GM23338 (cell line): ENCODE measurements around the gene TENM4. TPM values are rescaled to one million over a fixed set of nuclear protein-coding genes. Genes with fewer than 3 reads are reported as not detected.

Source experiments
- ATAC-seq: fragments of 200-7000 bp; cut with Tn5 transposase; 3 replicates; pipeline ENCODE4 v1.9.1; 2020
- DNase-seq: peaks from one replicate; pipeline ENCODE4 v3.0.0-alpha.2; 2015; ENCODE audit warnings: low spot score
- H2AFZ ChIP-seq: fragments of 200-600 bp; sonication (generic); 2 replicates; pipeline ENCODE4 v1.8.0; 2016; ENCODE audit warnings: antibody characterized with exemption, mild to moderate bottlenecking, moderate library complexity
- H3F3A ChIP-seq: fragments of 200-600 bp; sonication (generic); replicated peaks from 2 replicates; pipeline ENCODE4 v1.8.0; 2017; ENCODE audit warnings: antibody characterized with exemption, mixed run types, low read depth
- H3K27ac ChIP-seq: fragments of 200-600 bp; sonication (generic); 2 replicates; pipeline ENCODE4 v1.6.1; 2016; ENCODE audit warnings: low read depth
- H3K27me3 ChIP-seq: fragments of 200-600 bp; sonication (generic); 2 replicates; pipeline ENCODE4 v1.8.0; 2016; ENCODE audit warnings: mild to moderate bottlenecking, mixed run types, moderate library complexity; ENCODE audit not compliant: insufficient read depth
- H3K36me3 ChIP-seq: fragments of 200-600 bp; sonication (generic); 2 replicates; pipeline ENCODE4 v1.8.0; 2016; ENCODE audit warnings: mild to moderate bottlenecking; ENCODE audit not compliant: insufficient read depth
- H3K4me1 ChIP-seq: fragments of 200-600 bp; sonication (generic); 2 replicates; pipeline ENCODE4 v1.8.0; 2016; ENCODE audit warnings: mild to moderate bottlenecking, moderate library complexity; ENCODE audit not compliant: insufficient read depth
- H3K4me2 ChIP-seq: fragments of 200-600 bp; sonication (generic); 2 replicates; pipeline ENCODE4 v1.7.1; 2017; ENCODE audit warnings: mixed run types
- H3K4me3 ChIP-seq: fragments of 200-600 bp; sonication (generic); 2 replicates; pipeline ENCODE4 v1.6.1; 2016; ENCODE audit warnings: mixed run types
- H3K79me2 ChIP-seq: fragments of 200-600 bp; sonication (generic); replicated peaks from 2 replicates; pipeline ENCODE4 v1.8.0; 2017; ENCODE audit warnings: mild to moderate bottlenecking; ENCODE audit not compliant: insufficient read depth
- H3K9me2 ChIP-seq: fragments of 200-600 bp; sonication (generic); 2 replicates; pipeline ENCODE4 v1.8.0; 2017; ENCODE audit not compliant: insufficient read depth
- H4K20me1 ChIP-seq: fragments of 200-600 bp; sonication (generic); replicated peaks from 2 replicates; pipeline ENCODE4 v1.8.0; 2017; ENCODE audit warnings: mild to moderate bottlenecking; ENCODE audit not compliant: insufficient read depth
- H3K27ac Mint-ChIP-seq: 2 replicates; pipeline ENCODE4 v1.8.0; 2020; ENCODE audit warnings: inconsistent platforms, mild to moderate bottlenecking, moderate library complexity, mixed read lengths
- H3K27me3 Mint-ChIP-seq: 3 replicates; pipeline ENCODE4 v1.8.0; 2022; ENCODE audit warnings: low read depth, mild to moderate bottlenecking, moderate library complexity, mixed read lengths, inconsistent platforms; ENCODE audit not compliant: insufficient read depth, poor library complexity
- H3K36me3 Mint-ChIP-seq: 3 replicates; pipeline ENCODE4 v1.8.0; 2021; ENCODE audit warnings: low read depth, mild to moderate bottlenecking, inconsistent platforms, moderate library complexity, mixed read lengths
- H3K4me1 Mint-ChIP-seq: 3 replicates; pipeline ENCODE4 v1.8.0; 2020; ENCODE audit warnings: mild to moderate bottlenecking, inconsistent platforms, mixed read lengths
- H3K4me3 Mint-ChIP-seq: 3 replicates; pipeline ENCODE4 v1.8.0; 2021; ENCODE audit warnings: moderate library complexity, mild to moderate bottlenecking, inconsistent platforms, mixed read lengths
- H3K9me3 Mint-ChIP-seq: 3 replicates; pipeline ENCODE4 v1.8.0; 2020; ENCODE audit warnings: moderate library complexity, mild to moderate bottlenecking, inconsistent platforms, mixed read lengths
- CREB1 ChIP-seq: fragments of 250-450 bp; sonication (Bioruptor Pico); IDR thresholded peaks from 2 replicates; pipeline ENCODE4 v1.5.0; 2020; ENCODE audit warnings: low read depth, mild to moderate bottlenecking, moderate library complexity
- CTCF ChIP-seq, 2 experiments: fragments of 200-600 bp in 1 of 2; sonication (generic) in 1 of 2; conservative IDR thresholded peaks; 2 replicates each; pipeline versions ENCODE4 v1.5.1 to v1.6.1; 2016 to 2017; ENCODE audit warnings: antibody characterized with exemption in 2 of 2, low read depth in 2 of 2, mild to moderate bottlenecking in 2 of 2, moderate library complexity in 1 of 2
- EZH2 ChIP-seq: fragments of 200-600 bp; sonication (generic); IDR thresholded peaks from one replicate; pipeline ENCODE4 v1.8.0; 2017; ENCODE audit warnings: antibody characterized with exemption, mild to moderate bottlenecking, low read depth; ENCODE audit not compliant: unreplicated experiment
- NANOG ChIP-seq: IDR thresholded peaks from 2 replicates; pipeline ENCODE4 v1.6.1; 2016; ENCODE audit warnings: antibody characterized with exemption, borderline replicate concordance
- POLR2AphosphoS5 ChIP-seq: IDR thresholded peaks from 2 replicates; pipeline ENCODE4 v1.6.1; 2016; ENCODE audit warnings: antibody characterized with exemption, low read depth
- STAT1 ChIP-seq: IDR thresholded peaks from one replicate; pipeline ENCODE4 v1.6.1; 2016; ENCODE audit warnings: antibody characterized with exemption; ENCODE audit not compliant: unreplicated experiment
- ZNF462 ChIP-seq: fragments of 250-450 bp; sonication (Bioruptor Pico); IDR thresholded peaks from 2 replicates; pipeline ENCODE4 v1.5.0; 2020; ENCODE audit warnings: mild to moderate bottlenecking, moderate library complexity
- polyA plus RNA-seq: library from polyadenylated mRNA; unstranded; fragments of >200 nt; fragmentation: Nextera tagmentation; extraction: Ambion mirVana; gene quantifications from 2 replicates; pipeline ENCODE4 v1.2.1, GENCODE V29; 2016
- total RNA-seq: library from RNA; depleted of rRNA; stranded (reverse); fragments of >200 nt; shearing (Covaris generic); gene quantifications from 2 replicates; pipeline ENCODE4 v1.2.3, GENCODE V29; 2014
- TF ChIP-seq, protein P1 (sequence below): IDR thresholded peaks from one replicate; pipeline ENCODE4 v1.6.1; 2018; ENCODE audit warnings: antibody characterized with exemption; ENCODE audit not compliant: unreplicated experiment

TENM4 gene
- total and polyA plus RNA-seq, 2 experiments from 2014 or later, result 7.3 TPM

DNA sequence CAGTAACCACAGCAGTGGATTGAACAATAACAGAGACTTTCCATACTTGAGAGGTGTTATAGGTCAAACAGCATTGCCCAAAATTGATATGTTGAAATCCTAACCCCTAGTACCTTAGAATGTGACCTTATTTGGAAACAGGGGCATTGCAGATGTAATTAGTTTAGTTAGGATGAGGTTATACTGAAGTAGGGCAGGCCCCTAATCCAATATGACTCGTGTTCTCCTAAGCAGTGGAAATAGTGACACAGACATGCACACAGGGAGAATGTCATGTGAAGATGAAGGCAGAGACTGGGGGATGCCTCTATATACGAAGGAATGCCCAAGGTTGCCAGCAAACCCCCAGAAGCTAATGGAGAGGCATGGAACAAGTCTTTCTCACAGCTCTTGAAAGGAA lies 270.5 kb downstream of the TENM4 start:
- Mint-ChIP-seq H3K27ac (no peak overlapping the region), H3K4me3 (no peak overlapping the region), H3K4me1 (peaks cover 14% of the 10 kb centered on the region), H3K9me3 (no peaks in the 10 kb centered on the region), H3K27me3 (peaks cover 6% of the 10 kb centered on the region), H3K36me3 (no peaks in the 10 kb centered on the region)
- no peak for DNase-seq
- H3K36me3 ChIP-seq, result no peaks in the 10 kb centered on the region
- no peaks in the 10 kb centered on the region for H3F3A ChIP-seq
- H3K27ac ChIP-seq, result no peak overlapping the region
- peaks cover 10% of the 10 kb centered on the region; the same call in 1 of the 2 replicates for H3K9me2 ChIP-seq
- H3K4me2 ChIP-seq, result no peak overlapping the region
- H3K27me3 ChIP-seq, result no peaks in the 10 kb centered on the region
- no peaks in the 10 kb centered on the region for H4K20me1 ChIP-seq
- H3K4me3 ChIP-seq, result no peak overlapping the region
- ATAC-seq, result no peak
- TF ChIP-seq CREB1 (CRISPR knock-in tag) (no peak), NANOG (no peak), STAT1 (no peak), POLR2AphosphoS5 (no peak), CTCF (conservative IDR thresholded peaks at IDR 0.05; ENCODE audit: low read depth in 2 of 2) (no peak), EZH2 (no peak), ZNF462 (no peak)
- TF ChIP-seq, protein P1, sequence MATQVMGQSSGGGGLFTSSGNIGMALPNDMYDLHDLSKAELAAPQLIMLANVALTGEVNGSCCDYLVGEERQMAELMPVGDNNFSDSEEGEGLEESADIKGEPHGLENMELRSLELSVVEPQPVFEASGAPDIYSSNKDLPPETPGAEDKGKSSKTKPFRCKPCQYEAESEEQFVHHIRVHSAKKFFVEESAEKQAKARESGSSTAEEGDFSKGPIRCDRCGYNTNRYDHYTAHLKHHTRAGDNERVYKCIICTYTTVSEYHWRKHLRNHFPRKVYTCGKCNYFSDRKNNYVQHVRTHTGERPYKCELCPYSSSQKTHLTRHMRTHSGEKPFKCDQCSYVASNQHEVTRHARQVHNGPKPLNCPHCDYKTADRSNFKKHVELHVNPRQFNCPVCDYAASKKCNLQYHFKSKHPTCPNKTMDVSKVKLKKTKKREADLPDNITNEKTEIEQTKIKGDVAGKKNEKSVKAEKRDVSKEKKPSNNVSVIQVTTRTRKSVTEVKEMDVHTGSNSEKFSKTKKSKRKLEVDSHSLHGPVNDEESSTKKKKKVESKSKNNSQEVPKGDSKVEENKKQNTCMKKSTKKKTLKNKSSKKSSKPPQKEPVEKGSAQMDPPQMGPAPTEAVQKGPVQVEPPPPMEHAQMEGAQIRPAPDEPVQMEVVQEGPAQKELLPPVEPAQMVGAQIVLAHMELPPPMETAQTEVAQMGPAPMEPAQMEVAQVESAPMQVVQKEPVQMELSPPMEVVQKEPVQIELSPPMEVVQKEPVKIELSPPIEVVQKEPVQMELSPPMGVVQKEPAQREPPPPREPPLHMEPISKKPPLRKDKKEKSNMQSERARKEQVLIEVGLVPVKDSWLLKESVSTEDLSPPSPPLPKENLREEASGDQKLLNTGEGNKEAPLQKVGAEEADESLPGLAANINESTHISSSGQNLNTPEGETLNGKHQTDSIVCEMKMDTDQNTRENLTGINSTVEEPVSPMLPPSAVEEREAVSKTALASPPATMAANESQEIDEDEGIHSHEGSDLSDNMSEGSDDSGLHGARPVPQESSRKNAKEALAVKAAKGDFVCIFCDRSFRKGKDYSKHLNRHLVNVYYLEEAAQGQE, result no peak
- no peaks in the 10 kb centered on the region for H3K79me2 ChIP-seq
- peaks cover 8% of the 10 kb centered on the region for H3K4me1 ChIP-seq
- no peak overlapping the region for H2AFZ ChIP-seq
